CD4-positive, alpha-beta T cell treated with Interleukin-12 subunit alpha and Interleukin-12 subunit beta, for 1 hour (primary cell): ENCODE data around the gene IPO11.

ENCODE experiments used
- DNase-seq: peaks from one replicate; pipeline ENCODE4 v3.0.0-alpha.2; 2020

IPO11 gene

GRCh38 chr5:62575066-62575465, 162.5 kb downstream of the IPO11 start:
- no peak for DNase-seq

- no peak for DNase-seq
Observed at GRCh38 chr5:62575489-62575888, 162.9 kb downstream of the IPO11 start.

DNA sequence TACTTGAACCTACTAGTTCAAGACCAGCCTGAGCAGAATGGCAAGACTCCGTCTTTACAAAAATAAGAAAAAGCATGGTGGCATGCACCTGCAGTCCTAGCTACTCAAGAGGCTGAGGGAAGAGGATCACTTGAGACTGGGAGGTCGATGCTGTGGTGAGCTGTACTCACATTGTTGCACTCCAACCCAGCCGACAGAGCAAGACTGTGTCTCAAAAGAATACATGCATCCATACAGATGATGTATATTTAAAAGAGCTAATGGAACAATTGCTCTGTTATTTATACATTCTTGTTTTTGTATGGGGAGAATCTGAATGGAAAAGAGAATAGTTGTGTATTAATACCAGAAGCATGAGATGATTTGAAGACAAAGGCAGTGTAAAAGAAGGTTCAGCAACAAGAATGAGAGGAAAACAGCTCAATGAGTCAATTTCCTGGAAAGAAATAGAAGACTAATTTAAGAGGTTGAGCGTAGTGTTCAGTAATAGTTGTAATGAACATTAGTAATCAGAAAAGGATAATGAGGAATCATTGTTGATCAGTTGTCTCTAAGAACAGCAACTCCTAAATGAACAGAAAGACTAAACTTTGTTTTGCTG, 164.1 kb downstream of the IPO11 start:
- no peak for DNase-seq

- no peak for DNase-seq
Observed at GRCh38 chr5:62577488-62577887, 164.9 kb downstream of the IPO11 start.

GRCh38 chr5:62578540-62578939, 166.0 kb downstream of the IPO11 start, which contains the start of gene LRRC70:
LRRC70 (plus strand) TSS chr5:62578819; CDS start chr5:62579439, 620 bp downstream.
- peak; percentile 85 for DNase-seq

- no peak for DNase-seq
Observed at GRCh38 chr5:62579761-62580160, 167.2 kb downstream of the IPO11 start.

DNA sequence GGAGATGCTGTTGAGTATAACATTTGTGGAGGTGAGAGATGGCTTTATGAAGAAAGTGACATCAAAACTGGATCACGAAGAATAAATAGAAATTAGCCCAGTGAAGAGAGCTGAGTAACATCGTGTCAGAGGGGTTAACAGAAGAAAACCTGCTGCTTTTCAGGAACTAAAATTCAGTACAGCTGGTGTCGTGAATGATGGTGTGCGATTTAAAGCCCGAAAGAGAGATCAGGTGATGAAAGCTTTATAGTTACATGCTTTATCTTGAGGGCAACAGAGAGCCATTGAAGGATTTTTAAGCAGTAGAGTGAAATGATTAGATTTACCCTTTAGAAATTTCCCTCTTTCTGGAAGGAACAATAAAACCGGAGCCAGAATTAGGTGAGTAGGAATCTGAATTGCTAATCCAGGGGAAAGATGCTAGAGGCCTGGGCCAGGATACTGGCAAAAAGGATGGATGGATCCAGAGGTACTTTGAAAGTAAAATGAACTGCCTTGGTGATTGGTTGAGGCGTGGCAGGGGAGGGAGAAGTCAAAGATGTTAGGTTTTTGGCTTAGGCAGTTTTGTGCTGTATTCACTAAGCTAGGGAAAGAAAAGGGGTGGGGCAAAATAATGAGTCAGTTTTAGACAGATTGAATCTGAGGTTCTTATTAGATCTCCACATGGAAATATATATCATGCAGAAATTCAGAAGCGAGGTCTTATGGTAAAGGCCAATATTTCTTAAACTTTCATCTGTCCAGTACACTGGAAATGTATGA, 169.5 kb downstream of the IPO11 start:
- DNase-seq = no peak

DNA sequence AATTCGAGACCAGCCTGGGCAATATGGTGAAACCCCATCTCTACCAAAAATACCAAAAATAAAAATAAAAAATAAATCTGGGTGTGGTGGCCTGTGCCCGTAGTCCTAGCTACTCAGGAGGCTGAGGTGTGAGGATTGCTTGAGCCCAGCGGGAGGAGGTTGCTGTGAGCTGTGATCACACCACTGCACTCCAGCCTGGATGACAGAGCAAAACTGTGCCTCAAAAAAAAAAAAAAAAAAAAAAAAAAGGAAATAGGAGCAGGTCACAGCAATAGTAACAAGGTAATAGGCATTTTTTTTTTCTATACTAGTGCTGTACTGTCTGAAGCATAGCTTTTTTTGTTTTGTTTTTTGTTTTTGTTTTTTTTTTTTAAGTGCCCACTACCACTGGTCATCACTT, 171.8 kb downstream of the IPO11 start:
- DNase-seq = no peak

GRCh38 chr5:62585306-62585705, 172.7 kb downstream of the IPO11 start:
- no peak for DNase-seq

DNA sequence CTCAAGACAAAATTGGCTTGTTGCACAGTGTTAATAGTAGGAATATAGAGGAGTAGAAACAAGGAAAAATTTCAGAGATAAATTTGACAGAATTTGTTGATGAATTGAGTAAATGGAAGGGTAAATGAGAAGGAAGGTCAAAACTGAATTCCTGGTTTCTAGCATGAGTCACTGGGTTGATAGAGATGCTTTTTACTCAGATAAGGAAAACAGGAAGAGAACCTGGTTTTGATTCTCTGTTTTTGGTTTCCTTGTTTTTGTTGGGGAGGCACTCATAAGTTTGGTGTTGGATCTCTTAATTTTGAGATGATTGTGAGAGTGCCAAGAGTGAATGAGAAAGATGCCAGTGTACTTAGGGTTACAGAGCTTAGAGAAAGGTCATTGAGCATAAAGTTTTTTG, 173.2 kb downstream of the IPO11 start:
- DNase-seq = no peak

DNA sequence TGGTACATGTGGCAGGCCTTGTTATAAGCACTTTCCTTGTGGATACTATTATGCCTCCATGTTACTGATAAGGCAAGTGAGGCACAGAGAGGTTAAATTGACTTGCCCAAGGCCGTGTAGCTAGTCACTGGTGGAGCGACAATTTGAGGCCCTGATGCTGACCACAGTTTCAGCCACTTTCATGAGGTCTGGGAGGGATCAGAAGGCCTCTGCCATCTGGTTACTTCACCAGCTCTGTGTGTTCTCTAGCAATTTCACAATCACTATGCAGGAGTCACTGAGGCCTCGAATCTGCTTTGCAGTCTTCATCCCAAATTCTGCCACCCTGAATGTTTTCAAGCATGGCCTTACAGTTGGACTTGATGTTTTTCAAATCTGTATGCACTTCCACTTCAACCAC, 175.2 kb downstream of the IPO11 start:
- DNase-seq = no peak

DNA sequence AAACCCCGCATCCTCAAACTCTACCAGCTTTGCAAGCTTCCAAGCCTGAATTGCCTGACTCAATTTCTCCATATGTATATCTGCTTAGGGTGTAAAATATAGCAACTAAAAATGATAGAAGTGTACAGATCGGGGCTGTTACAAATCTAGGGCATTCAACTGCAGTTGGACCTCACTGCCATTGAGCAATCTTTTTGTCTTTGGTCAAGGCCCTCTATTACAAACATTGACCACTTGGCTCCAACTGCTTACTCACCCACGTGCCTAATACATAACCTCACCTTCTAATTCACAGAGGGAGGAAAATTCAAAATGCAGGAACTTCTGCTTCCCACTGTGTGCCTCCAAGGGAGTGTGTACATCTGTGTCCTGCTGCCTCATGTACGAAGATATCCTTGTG, 176.1 kb downstream of the IPO11 start:
- DNase-seq = no peak

DNA sequence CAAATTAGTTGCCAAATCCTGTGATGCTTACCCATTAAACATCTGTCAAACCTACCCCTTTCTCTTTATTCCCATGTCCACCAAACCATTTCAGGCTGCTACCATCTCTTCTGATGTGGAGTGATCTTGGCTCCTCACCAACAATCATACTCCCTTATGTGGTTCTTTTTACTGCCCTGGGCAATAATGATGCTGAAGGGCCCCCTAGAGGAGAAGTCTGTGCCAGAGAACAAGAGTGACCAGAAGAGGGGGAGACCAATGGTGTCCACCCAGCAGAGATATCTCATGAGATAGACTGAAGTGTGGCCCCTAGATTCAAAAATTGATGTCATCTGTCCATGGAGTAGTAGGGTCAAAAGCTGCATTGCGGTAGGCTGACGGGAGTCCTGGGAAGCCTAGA, 176.9 kb downstream of the IPO11 start:
- DNase-seq = no peak

DNA sequence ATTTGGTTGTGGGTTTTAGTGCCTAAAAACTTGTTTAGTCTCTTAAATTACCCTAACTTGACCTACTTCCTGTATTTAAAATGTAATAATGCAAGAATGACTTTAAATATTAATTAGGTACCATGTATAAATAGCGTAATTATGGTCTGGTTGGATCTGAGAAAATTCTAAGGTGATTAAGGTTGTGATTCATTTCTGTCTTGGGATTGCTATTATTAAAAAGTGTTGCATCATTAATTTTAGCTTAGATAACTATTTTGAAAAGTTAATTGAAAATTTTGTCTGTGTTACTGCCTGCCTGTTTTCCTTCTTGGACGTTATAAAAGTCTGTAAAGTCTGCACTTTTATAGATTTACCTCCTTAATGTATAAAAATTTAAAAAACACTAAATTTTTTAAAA, 177.8 kb downstream of the IPO11 start:
- no peak for DNase-seq

DNA sequence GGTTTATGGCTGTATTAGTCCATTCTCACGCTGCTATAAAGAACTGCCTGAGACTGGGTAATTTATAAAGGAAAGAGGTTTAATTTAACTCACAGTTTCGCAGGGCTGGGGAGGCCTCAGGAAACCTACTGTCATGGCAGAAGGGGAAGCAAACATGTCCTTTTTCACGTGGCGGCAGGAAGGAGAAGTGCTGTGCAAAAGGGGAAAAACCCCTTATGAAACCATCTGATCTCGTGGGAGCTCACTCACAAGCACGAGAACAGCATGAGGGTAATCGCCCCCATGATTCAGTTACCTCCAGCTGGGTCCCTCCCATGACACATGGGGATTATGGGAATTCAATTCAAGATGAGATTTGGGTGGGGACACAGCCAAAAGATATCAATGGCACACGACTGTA, 180.0 kb downstream of the IPO11 start:
- DNase-seq = no peak

DNA sequence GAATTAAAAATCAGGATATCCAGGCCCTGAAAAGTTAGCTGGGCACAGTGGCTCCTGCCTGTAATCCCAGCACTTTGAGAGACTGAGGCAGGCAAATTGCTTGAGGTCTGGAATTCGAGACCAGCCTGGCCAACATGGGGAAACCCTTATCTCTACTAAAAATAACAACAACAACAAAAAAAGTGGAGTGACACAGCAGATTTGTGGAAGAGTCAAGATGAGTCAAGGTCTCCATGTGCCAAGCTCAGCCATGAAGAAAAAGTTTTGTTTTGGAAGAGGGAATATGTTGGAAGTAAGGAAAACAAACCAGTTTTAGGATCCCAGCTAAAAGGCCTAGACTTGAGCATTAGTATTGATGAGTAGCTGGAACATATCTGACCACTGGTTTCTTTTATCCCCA, 180.8 kb downstream of the IPO11 start:
- no peak for DNase-seq

DNA sequence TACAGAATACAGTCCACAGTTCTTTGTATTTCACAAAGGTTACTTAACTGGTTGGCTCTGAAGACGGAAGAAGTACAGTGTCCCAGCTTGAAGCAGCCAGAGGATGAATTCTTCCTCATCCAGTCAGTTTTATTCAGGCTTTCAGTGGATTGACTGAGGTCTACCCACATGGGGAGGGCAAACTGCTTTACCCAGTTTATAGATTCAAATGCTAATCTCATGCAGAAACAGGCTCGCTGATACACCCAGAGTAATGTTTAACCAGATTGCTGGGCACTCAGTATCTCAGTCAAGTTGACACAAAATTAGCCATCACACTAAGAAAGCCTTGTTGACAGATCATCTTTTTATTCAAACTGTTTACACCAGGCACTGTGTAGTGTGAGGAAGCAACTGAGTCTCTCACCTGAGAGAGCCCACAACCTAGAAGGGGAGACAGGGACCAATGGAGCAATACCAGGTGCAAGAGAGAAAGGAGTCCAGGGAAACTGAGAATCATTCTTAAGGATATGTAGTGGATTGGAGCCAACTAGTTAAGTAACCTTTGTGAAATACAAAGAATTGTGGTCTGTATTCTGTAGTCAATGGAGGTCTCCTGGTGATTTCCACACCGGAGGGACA, 181.9 kb downstream of the IPO11 start:
- DNase-seq = no peak

DNA sequence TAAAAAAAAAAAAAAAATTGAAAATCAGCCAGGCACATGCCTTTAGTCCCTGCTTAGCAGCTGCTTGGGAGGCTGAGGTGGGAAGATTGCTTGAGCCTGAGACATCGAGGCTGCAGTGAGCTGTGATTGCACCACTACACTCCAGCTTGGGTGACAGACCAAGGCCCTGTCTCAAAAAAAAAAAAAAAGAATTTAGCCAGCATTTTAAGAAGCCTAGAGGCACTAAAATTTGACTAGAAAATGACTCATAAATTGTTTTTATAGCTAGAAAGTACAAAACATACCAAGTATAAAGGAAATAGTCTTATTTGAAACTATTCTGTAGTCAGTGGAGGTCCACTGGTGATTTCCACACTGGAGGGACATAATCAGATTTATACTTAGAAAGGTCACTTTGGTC, 183.5 kb downstream of the IPO11 start:
- no peak for DNase-seq

DNA sequence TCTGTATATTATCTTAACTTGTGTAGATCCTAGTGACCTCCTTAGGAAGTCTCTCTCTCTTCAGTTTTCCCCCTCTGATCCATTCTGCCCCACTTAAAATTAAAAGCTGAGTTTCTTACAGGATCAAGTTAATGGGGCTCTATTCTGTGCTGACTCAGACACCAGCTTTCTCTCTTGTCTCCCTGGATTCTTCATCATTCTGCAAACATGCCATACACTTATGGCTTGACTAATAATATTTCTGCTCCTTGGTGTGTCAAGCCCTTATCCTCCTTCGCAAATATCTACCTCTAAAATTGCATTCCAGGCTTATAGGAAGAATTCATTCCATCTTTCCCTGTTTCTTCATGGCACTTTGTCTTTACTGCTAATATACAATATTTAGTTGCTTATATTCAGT, 184.1 kb downstream of the IPO11 start:
- no peak for DNase-seq

GRCh38 chr5:62597314-62597713, 184.8 kb downstream of the IPO11 start:
- no peak for DNase-seq

DNA sequence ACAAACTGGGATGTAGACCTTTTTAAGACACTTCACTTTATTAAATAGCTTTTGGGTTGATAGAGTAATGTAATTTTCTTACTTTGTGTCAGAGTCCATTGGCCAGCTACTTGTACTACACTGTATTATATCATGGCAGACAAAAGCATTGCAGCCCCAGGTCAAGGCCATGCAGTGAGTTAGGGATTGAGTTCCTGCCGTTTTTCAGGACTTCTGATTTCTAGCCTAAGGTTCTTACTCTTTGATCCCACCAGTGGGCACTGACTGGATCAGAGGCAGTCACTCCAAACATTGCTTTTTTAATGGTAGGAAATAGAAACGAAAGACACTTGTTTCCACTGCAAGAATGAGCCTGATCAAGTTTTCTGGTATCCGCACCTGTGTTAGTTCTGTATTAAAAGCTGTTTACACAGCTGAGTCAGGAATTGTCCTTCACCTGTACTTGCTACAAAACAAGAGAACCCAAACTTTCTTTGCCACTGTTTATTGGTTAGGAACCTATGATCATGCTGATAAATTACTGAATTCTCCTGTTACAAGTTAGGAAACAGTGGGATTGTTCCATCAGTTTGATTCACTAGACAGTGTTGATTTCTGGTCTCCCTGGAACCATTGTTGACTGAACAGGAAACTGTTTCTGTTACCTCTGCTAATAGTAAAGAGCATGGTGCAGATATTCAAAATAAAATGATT, 188.1 kb downstream of the IPO11 start:
- no peak for DNase-seq

DNA sequence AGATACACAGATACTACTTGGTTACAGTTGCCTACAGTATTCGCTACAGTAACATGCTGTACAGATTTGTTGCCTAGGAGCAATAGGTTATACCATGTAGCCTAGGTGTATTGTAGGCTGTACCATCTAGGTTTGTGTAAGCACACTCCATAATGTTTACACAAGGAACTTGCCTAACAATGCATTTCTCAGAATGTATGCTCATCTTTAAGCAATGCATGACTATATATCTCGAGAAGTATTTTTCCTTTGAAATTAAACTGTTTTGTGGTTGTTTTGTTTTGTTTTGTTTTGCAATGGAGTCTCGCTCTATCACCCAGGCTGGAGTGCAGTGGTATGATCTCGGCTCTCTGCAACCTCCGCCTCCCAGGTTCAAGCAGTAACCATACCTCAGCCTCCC, 191.4 kb downstream of the IPO11 start:
- no peak for DNase-seq

DNA sequence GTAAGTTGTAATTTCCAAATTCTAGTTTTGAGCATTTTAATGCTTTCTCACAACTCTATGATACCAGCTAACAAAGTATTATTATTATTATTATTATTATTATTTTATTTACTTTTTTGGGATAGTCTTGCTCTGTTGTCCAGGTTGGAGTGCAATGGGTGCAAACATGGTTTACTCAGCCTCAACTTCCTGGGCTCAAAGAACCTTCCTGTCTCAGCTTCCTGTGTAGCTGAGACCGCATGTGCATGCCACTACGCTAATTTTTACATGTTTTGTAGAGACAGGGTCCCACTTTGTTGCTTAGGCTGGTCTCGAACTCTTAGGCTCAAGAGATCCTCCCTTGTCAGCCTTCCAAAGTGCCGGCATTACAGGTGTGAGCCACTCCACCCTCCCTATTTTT, 193.1 kb downstream of the IPO11 start:
- DNase-seq = no peak

DNA sequence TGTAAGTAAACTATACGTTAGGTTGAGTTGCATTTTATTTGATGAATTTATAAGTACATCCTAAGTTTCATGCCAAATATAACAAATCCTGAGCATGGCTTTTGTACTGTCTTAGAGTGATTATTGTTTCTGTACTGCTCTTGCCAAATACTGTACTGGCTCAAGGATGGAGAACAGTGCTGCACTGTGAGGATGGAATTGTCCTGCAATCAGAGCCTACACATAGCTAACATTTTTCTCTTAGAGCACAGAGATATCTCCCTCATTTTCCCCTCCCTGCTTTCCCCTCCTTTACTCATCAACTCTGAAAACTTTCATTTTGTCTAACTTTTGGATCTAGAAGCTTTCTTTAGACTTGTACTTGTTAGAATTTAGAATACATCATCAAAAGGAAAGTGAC, 194.3 kb downstream of the IPO11 start:
- no peak for DNase-seq
